ENCODE measurements around the gene OSBPL10.

Gene OSBPL10

DNA sequence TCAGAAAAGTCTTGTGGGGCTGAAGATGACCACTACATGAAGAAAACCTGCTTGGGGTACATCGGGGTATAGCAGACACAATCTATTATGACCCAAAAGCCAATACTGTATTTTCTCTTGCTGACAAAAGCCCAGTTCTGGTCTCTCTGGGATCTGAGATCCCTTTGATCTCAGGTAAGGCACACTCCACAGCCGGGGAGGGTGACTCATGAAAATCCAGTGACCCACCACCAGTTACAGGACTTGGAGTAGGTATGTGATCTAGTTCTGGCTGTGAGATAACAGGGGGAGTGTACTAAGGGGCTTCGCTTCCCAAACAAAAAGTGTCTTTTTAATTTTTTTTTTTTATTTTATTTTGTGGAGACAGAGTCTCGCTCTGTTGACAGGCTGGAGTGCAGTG is 255.1 kb downstream of the OSBPL10 start:
- H3K36me3 ChIP-seq, result no peaks in the 10 kb centered on the region
- H3K4me1 ChIP-seq, result peaks cover 0 to 15% (median 12%) of the 10 kb centered on the region in 4 donors
- DNase-seq, result no peak
- intact Hi-C loops (cut with DNase I; ENCODE audit: low total_unique reads), result no loop called here
- TF ChIP-seq, protein P1, sequence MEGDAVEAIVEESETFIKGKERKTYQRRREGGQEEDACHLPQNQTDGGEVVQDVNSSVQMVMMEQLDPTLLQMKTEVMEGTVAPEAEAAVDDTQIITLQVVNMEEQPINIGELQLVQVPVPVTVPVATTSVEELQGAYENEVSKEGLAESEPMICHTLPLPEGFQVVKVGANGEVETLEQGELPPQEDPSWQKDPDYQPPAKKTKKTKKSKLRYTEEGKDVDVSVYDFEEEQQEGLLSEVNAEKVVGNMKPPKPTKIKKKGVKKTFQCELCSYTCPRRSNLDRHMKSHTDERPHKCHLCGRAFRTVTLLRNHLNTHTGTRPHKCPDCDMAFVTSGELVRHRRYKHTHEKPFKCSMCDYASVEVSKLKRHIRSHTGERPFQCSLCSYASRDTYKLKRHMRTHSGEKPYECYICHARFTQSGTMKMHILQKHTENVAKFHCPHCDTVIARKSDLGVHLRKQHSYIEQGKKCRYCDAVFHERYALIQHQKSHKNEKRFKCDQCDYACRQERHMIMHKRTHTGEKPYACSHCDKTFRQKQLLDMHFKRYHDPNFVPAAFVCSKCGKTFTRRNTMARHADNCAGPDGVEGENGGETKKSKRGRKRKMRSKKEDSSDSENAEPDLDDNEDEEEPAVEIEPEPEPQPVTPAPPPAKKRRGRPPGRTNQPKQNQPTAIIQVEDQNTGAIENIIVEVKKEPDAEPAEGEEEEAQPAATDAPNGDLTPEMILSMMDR (IDR thresholded peaks at IDR 0.05), result no peak
- no peaks in the 10 kb centered on the region for H3K27me3 ChIP-seq
- H3K27ac ChIP-seq, result no peak overlapping the region
- H3K9me3 ChIP-seq, result no peaks in the 10 kb centered on the region
- no peak overlapping the region for H3K4me3 ChIP-seq

DNA sequence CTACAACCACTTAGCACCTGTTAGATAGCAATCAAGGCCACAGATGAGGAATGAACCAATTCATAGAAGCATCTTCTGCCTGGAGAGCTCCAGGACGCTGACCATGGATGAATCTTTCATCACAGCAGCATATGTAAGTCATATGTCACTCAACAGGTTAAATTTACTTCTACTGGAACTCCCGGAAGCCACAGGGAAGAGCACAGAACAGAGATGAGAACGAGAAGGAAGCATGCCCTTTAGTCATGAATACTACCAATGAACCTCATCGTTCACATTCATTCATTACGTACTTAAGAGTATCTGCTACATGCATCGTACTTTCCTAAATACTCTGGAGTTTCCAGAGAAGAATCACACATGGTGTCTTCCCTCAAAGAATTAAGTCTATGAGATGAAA is 255.5 kb downstream of the OSBPL10 start:
- H3K27me3 ChIP-seq, result no peaks in the 10 kb centered on the region
- H3K4me1 ChIP-seq, result peaks cover 0 to 15% (median 12%) of the 10 kb centered on the region in 4 donors
- no peak overlapping the region for H3K4me3 ChIP-seq
- H3K27ac ChIP-seq, result no peak overlapping the region
- H3K36me3 ChIP-seq, result no peaks in the 10 kb centered on the region
- intact Hi-C loops (cut with DNase I; ENCODE audit: low total_unique reads), result no loop called here
- TF ChIP-seq, protein P1 (IDR thresholded peaks at IDR 0.05), result no peak
- no peak for DNase-seq
- no peaks in the 10 kb centered on the region for H3K9me3 ChIP-seq

DNA sequence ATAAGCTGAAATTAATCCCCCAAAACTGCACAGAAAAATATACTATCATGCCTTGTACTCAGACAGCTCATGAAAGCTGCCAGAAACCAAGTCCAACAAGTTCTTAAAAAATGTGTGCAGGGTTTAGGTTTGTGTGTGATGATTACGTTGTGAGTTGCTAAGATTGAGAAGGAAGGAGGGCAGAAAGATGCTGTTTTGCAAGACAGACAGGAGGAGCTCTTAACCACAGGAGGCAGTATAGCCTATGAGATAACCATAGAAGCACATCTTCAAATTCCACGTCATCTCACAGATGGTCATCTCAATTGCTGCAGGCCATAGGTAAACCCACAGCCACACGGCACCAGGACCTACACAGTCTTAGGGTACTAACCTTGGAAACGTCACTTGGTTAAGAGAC is 256.4 kb downstream of the OSBPL10 start:
- DNase-seq, result no peak
- H3K27ac ChIP-seq, result no peak overlapping the region
- no peaks in the 10 kb centered on the region for H3K27me3 ChIP-seq
- TF ChIP-seq, protein P1 (IDR thresholded peaks at IDR 0.05), result peak in 1 of 2 experiments; percentile 5
- H3K4me3 ChIP-seq, result no peak overlapping the region
- H3K36me3 ChIP-seq, result no peaks in the 10 kb centered on the region
- no peaks in the 10 kb centered on the region for H3K9me3 ChIP-seq
- H3K4me1 ChIP-seq, result peaks cover 0 to 20% (median 13%) of the 10 kb centered on the region in 4 donors
- intact Hi-C loops (cut with DNase I; ENCODE audit: low total_unique reads), result no loop called here

DNA sequence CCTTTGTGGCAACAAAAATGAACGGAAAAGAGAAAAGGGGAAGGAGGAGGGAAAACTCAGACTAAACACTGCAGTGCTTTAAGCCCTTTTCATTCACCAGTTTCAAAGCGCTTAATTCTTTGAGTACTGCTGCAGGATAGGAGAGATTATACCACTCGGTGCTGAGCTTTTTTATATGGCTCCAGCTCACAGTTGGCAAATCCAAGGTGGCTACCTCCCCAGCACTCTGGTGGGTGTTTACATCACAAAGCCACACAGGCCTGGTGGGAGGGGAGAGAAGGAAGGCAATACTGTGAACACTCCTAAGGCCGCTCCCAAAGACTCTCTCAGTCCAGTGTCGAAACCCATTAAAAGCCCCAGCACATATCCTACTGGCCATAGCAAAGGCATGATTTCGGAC is 256.9 kb downstream of the OSBPL10 start:
- intact Hi-C loops (cut with DNase I; ENCODE audit: low total_unique reads), result no loop called here
- Histone ChIP-seq H3K4me3 (no peak overlapping the region), H3K27ac (no peak overlapping the region), H3K4me1 (peaks cover 0 to 20% (median 13%) of the 10 kb centered on the region in 4 donors), H3K9me3 (no peaks in the 10 kb centered on the region), H3K27me3 (no peaks in the 10 kb centered on the region), H3K36me3 (no peaks in the 10 kb centered on the region)
- TF ChIP-seq, protein P1 (IDR thresholded peaks at IDR 0.05), result no peak
- DNase-seq, result no peak

DNA sequence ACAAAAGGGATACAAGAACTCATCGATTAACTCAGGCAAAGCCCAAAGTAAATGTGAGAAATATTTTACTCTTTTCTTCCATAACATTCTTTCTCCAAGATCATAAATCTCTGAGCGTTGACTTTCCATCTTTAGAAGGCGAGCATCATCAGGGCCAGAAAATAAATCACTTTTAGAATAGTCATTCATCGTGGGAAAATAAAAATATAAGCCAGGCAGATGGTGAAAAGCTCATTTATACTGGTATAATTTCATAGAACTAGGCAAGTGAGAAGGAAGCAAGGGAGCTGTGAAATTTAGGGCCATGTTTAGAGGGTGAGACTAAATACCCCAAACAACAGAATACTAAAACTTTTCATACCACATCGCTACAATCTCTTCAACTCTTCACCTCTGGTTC is 257.4 kb downstream of the OSBPL10 start:
- intact Hi-C loops (cut with DNase I; ENCODE audit: low total_unique reads), result no loop called here
- no peaks in the 10 kb centered on the region for H3K9me3 ChIP-seq
- no peaks in the 10 kb centered on the region for H3K27me3 ChIP-seq
- H3K4me1 ChIP-seq, result peaks cover 0 to 20% (median 13%) of the 10 kb centered on the region in 4 donors
- no peak for DNase-seq
- H3K4me3 ChIP-seq, result no peak overlapping the region
- TF ChIP-seq, protein P1 (IDR thresholded peaks at IDR 0.05), result no peak
- no peaks in the 10 kb centered on the region for H3K36me3 ChIP-seq
- no peak overlapping the region for H3K27ac ChIP-seq

DNA sequence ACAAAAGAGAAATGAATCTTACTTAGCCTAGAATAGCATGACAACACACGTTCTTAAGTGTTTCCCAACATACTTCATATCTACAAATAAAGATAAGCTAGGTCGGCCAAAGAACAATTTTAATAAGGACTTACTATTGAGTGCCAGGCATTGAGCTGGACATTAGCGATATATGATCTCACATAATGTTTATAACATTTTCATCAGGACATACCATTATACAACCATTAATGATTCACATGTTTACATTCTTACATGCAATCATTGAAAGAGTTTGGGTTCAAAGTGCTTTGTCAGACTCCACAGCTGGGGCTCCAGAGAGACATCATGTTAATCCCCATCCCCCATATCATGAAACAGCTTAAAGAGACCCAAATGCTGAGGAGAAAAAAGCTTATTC is 259.4 kb downstream of the OSBPL10 start:
- Histone ChIP-seq H3K27ac (no peak overlapping the region), H3K9me3 (no peaks in the 10 kb centered on the region), H3K4me3 (no peak overlapping the region), H3K4me1 (peaks cover 0 to 20% (median 13%) of the 10 kb centered on the region in 4 donors), H3K27me3 (no peaks in the 10 kb centered on the region), H3K36me3 (no peaks in the 10 kb centered on the region)
- intact Hi-C loops (cut with DNase I; ENCODE audit: low total_unique reads), result no loop called here
- DNase-seq, result no peak
- TF ChIP-seq, protein P1 (IDR thresholded peaks at IDR 0.05), result no peak

Measured in tibial artery (tissue), 4 donors.